MM.1S (cell line): ENCODE measurements around the gene CNRIP1.
A peak's percentile ranks its signal among the peaks of the same experiment; 100 is the strongest.

Experiments used
- DNase-seq: peaks from one replicate; pipeline ENCODE4 v3.0.0-alpha.2; 2015
- H2AFZ ChIP-seq: fragments of 300-600 bp; sonication (generic); 2 replicates; pipeline ENCODE4 v1.6.0; 2016; ENCODE audit warnings: antibody characterized with exemption, low read length
- H3F3A ChIP-seq: fragments of 300-600 bp; sonication (generic); 2 replicates; pipeline ENCODE4 v1.6.1; 2016; ENCODE audit warnings: mild to moderate bottlenecking, antibody characterized with exemption, low read length, moderate library complexity, mixed read lengths; ENCODE audit not compliant: insufficient read depth
- H3K27ac ChIP-seq: fragments of 300-600 bp; sonication (generic); 2 replicates; pipeline ENCODE4 v1.5.1; 2016; ENCODE audit warnings: mild to moderate bottlenecking, low read length
- H3K27me3 ChIP-seq: fragments of 300-600 bp; sonication (generic); replicated peaks from 2 replicates; pipeline ENCODE4 v1.6.0; 2016; ENCODE audit warnings: low read length; ENCODE audit not compliant: insufficient read depth
- H3K36me3 ChIP-seq: fragments of 300-600 bp; sonication (generic); replicated peaks from 2 replicates; pipeline ENCODE4 v1.6.1; 2016; ENCODE audit warnings: mild to moderate bottlenecking, low read length, mixed read lengths; ENCODE audit not compliant: insufficient read depth
- H3K4me1 ChIP-seq: fragments of 300-600 bp; sonication (generic); 2 replicates; pipeline ENCODE4 v1.6.1; 2016; ENCODE audit warnings: low read length, mixed read lengths
- H3K4me2 ChIP-seq: fragments of 300-600 bp; sonication (generic); 2 replicates; pipeline ENCODE4 v1.6.0; 2016; ENCODE audit warnings: low read depth, low read length
- H3K4me3 ChIP-seq: fragments of 300-600 bp; sonication (generic); 2 replicates; pipeline ENCODE4 v1.5.1; 2016; ENCODE audit warnings: low read length, mixed read lengths
- H3K79me2 ChIP-seq: fragments of 300-600 bp; sonication (generic); 2 replicates; pipeline ENCODE4 v1.6.1; 2016; ENCODE audit warnings: mixed run types, low read length, mixed read lengths
- H3K9ac ChIP-seq: fragments of 300-600 bp; sonication (generic); 2 replicates; pipeline ENCODE4 v1.6.1; 2016; ENCODE audit warnings: low read length, mixed read lengths
- H3K9me2 ChIP-seq: fragments of 300-600 bp; sonication (generic); replicated peaks from 2 replicates; pipeline ENCODE4 v1.6.1; 2016; ENCODE audit warnings: mild to moderate bottlenecking, low read length, mixed read lengths; ENCODE audit not compliant: insufficient read depth
- H3K9me3 ChIP-seq: fragments of 300-600 bp; sonication (generic); replicated peaks from 2 replicates; pipeline ENCODE4 v1.6.1; 2016; ENCODE audit warnings: mild to moderate bottlenecking, low read length, mixed read lengths; ENCODE audit not compliant: insufficient read depth
- H4K20me1 ChIP-seq: fragments of 300-600 bp; sonication (generic); 2 replicates; pipeline ENCODE4 v1.6.1; 2016; ENCODE audit warnings: mild to moderate bottlenecking, low read length, moderate library complexity, mixed read lengths; ENCODE audit not compliant: insufficient read depth
- CTCF ChIP-seq: fragments of 300-600 bp; sonication (generic); IDR thresholded peaks from 2 replicates; pipeline ENCODE4 v1.5.1; 2016; ENCODE audit warnings: antibody characterized with exemption, low read length, mixed read lengths
- EZH2 ChIP-seq: fragments of 300-600 bp; sonication (generic); optimal IDR thresholded peaks from 2 replicates; pipeline ENCODE3; 2017; ENCODE audit warnings: low read depth, mild to moderate bottlenecking, antibody characterized with exemption, low read length, mixed read lengths
- EZH2phosphoT487 ChIP-seq: fragments of 300-600 bp; sonication (generic); IDR thresholded peaks from 2 replicates; pipeline ENCODE4 v1.6.1; 2018; ENCODE audit warnings: antibody characterized with exemption, low read length

Gene CNRIP1

GRCh38 chr2:68303033-68303901 lies 16.5 kb downstream of the CNRIP1 start:
- no peaks in the 10 kb centered on the region for H3F3A ChIP-seq
- TF ChIP-seq CTCF, result no peak
- TF ChIP-seq EZH2phosphoT487, result no peak
- no peak for TF ChIP-seq EZH2
- no peaks in the 10 kb centered on the region for H4K20me1 ChIP-seq
- H3K36me3 ChIP-seq, result no peaks in the 10 kb centered on the region
- no peaks in the 10 kb centered on the region for H3K79me2 ChIP-seq
- no peak overlapping the region for H3K27ac ChIP-seq
- DNase-seq, result no peak
- no peak overlapping the region for H3K4me3 ChIP-seq
- H3K4me2 ChIP-seq, result no peak overlapping the region
- no peaks in the 10 kb centered on the region for H3K4me1 ChIP-seq
- H3K9me3 ChIP-seq, result no peaks in the 10 kb centered on the region
- H3K27me3 ChIP-seq, result no peaks in the 10 kb centered on the region
- no peaks in the 10 kb centered on the region for H3K9me2 ChIP-seq
- no peak overlapping the region for H2AFZ ChIP-seq
- no peak overlapping the region for H3K9ac ChIP-seq

GRCh38 chr2:68302281-68302875 lies 17.4 kb downstream of the CNRIP1 start:
- no peaks in the 10 kb centered on the region for H3K27me3 ChIP-seq
- no peak overlapping the region for H3K9ac ChIP-seq
- H4K20me1 ChIP-seq, result no peaks in the 10 kb centered on the region
- no peak overlapping the region for H3K4me2 ChIP-seq
- TF ChIP-seq EZH2phosphoT487 (no peak), CTCF (no peak), EZH2 (no peak)
- H2AFZ ChIP-seq, result no peak overlapping the region
- H3K4me1 ChIP-seq, result no peaks in the 10 kb centered on the region
- no peak overlapping the region for H3K4me3 ChIP-seq
- H3K27ac ChIP-seq, result no peak overlapping the region
- H3K36me3 ChIP-seq, result no peaks in the 10 kb centered on the region
- H3K9me2 ChIP-seq, result no peaks in the 10 kb centered on the region
- no peak for DNase-seq
- H3K79me2 ChIP-seq, result no peaks in the 10 kb centered on the region
- no peaks in the 10 kb centered on the region for H3K9me3 ChIP-seq
- no peaks in the 10 kb centered on the region for H3F3A ChIP-seq

- Histone ChIP-seq H3K27ac (no peak overlapping the region), H3K36me3 (no peaks in the 10 kb centered on the region), H3K79me2 (no peaks in the 10 kb centered on the region), H4K20me1 (no peaks in the 10 kb centered on the region), H3F3A (peaks cover 9% of the 10 kb centered on the region; the same call in 1 of the 2 replicates), H3K27me3 (no peaks in the 10 kb centered on the region), H3K9ac (no peak overlapping the region), H3K4me3 (no peak overlapping the region), H3K4me2 (no peak overlapping the region), H3K9me2 (no peaks in the 10 kb centered on the region), H3K9me3 (no peaks in the 10 kb centered on the region), H3K4me1 (peaks cover 22% of the 10 kb centered on the region), H2AFZ (no peak overlapping the region)
- DNase-seq, result peak; percentile 21
- no peak for TF ChIP-seq EZH2
- TF ChIP-seq EZH2phosphoT487, result no peak
- no peak for TF ChIP-seq CTCF
These were observed 24.2 kb downstream of the CNRIP1 start for GRCh38 chr2:68295516-68295915.
